NK-92 (cell line): ENCODE measurements around the gene TBK1.

Experiments used
- DNase-seq: peaks from one replicate; lab custom pipeline; 2025; ENCODE audit not compliant: unreplicated experiment; lab: John Stamatoyannopoulos, UW

TBK1 gene

GRCh38 chr12:64451687-64452558 is at the start of gene TBK1:
Gene TBK1 (plus strand): TSS chr12:64452120. CDS start chr12:64455871, 3,751 bp downstream.
- DNase-seq, result no peak

- no peak for DNase-seq
Measured at GRCh38 chr12:64402181-64402580, 49.7 kb upstream of the TBK1 start.

GRCh38 chr12:64403707-64404469 is 48.0 kb upstream of the TBK1 start, which contains the start of gene XPOT:
Gene XPOT (plus strand): TSS chr12:64404392. CDS start chr12:64410036, 5,644 bp downstream.
- peak; percentile 34 for DNase-seq

- DNase-seq, result no peak
Measured at GRCh38 chr12:64404470-64405256, 47.3 kb upstream of the TBK1 start.

GRCh38 chr12:64407342-64408223 is 44.3 kb upstream of the TBK1 start:
- no peak for DNase-seq

GRCh38 chr12:64411427-64411826 is 40.5 kb upstream of the TBK1 start:
- no peak for DNase-seq

GRCh38 chr12:64412459-64412858 is 39.5 kb upstream of the TBK1 start:
- DNase-seq, result no peak

GRCh38 chr12:64413884-64414283 is 38.0 kb upstream of the TBK1 start:
- no peak for DNase-seq

- DNase-seq, result no peak
Measured at GRCh38 chr12:64418209-64418608, 33.7 kb upstream of the TBK1 start.

- DNase-seq, result no peak
Measured at GRCh38 chr12:64419696-64420095, 32.2 kb upstream of the TBK1 start.

- DNase-seq, result no peak
Measured at GRCh38 chr12:64427988-64428387, 23.9 kb upstream of the TBK1 start.

- DNase-seq, result no peak
Measured at GRCh38 chr12:64428956-64429355, 23.0 kb upstream of the TBK1 start.

- DNase-seq, result no peak
Measured at GRCh38 chr12:64430886-64431285, 21.0 kb upstream of the TBK1 start.

GRCh38 chr12:64431791-64432190 is 20.1 kb upstream of the TBK1 start:
- DNase-seq, result no peak

GRCh38 chr12:64433915-64434314 is 18.0 kb upstream of the TBK1 start:
- DNase-seq, result no peak

- DNase-seq, result no peak
Measured at GRCh38 chr12:64440100-64440499, 11.8 kb upstream of the TBK1 start.

GRCh38 chr12:64445490-64445889 is 6.4 kb upstream of the TBK1 start:
- no peak for DNase-seq

GRCh38 chr12:64446295-64446694 is 5.6 kb upstream of the TBK1 start:
- DNase-seq, result no peak

GRCh38 chr12:64450057-64450640 is 1.8 kb upstream of the TBK1 start:
- DNase-seq, result no peak
